GM21529 (cell line): ENCODE data around the gene SNW1.
"Not testable (repeated sequence)": the region's sequence is repeated elsewhere in the genome, so short reads cannot be mapped to it uniquely, and the experiment has no call there.

ENCODE experiments used
- ATAC-seq: cut with Tn5 transposase; IDR thresholded peaks from one replicate; pipeline ENCODE4 v1.9.1; 2021; ENCODE audit not compliant: unreplicated experiment

Gene SNW1

DNA sequence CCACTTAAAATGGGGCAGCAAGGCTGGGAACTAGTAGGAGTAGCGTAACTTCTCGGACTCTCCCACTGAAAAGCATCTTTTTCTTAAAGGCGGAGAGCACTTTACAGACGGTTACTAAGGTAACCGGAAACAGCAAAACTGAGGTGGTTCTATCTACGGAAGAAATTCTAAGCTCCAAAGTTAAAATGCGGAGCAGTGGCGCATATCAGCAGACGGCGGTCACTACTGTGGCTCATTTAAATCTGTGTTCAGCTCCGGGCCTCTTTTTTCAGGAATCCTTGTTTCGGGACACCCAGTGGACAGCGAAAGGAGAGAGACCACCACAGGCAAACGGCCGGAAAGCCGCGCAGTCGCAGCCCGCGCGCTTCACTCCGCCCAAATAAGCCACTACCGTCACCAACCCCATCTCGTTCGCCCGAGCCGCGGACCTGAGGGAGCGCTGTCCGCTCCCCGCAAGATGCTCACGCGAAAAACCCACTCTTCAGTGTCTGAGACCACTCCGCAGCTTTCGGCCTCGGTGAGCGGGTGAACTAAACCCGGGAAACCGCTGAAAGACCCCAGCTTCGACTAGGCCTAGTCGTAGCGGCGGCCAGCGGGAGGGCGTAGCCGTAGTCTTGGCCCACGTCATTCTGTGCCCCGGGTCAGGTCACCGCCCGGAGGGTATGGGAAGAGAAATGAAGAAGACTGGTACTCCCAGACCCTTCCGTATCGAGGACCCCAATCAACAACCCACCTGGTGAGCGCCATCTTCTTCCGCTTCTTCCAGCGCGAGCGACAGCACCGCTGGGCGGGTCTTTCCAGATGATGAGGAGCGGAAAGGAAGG is at the start of gene SNW1:
Gene SNW1 (minus strand): TSS at position 776 of the 824 bp plus-strand sequence. CDS start 29 bp downstream, at position 747.
- peak; percentile 96 for ATAC-seq

- no peak for ATAC-seq
These were observed 48.1 kb upstream of the SNW1 start for GRCh38 chr14:77809011-77809410.

- ATAC-seq, result no peak
These were observed 47.3 kb upstream of the SNW1 start for GRCh38 chr14:77808250-77808649.

GRCh38 chr14:77805706-77806105 is 44.8 kb upstream of the SNW1 start:
- no peak for ATAC-seq

- no peak for ATAC-seq
These were observed 43.6 kb upstream of the SNW1 start for GRCh38 chr14:77804592-77804991.

DNA sequence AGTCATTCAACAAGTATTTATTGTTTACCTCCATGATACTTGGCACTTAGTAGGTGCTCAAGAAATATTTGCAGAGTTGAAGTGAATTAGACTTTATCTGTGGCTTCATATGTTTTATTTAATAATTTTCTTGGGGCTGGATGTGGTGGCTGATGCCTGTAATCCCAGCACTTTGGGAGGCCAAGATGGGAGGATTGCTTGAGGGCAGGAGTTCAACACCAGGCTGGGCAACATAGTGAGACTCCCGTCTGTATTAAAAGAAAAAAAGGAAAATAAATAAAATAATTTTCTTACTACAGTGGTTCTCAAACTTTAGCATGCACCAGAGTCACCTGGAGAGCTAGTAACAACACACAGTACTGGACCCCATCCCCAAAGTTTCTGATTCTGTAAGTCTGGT is 39.9 kb upstream of the SNW1 start:
- no peak for ATAC-seq

- peak; percentile 90 for ATAC-seq
These were observed 39.1 kb upstream of the SNW1 start, which contains the start of gene ADCK1 for GRCh38 chr14:77799863-77800730. Gene ADCK1 (plus strand): TSS chr14:77800109. CDS start chr14:77818979, 18,870 bp downstream.

DNA sequence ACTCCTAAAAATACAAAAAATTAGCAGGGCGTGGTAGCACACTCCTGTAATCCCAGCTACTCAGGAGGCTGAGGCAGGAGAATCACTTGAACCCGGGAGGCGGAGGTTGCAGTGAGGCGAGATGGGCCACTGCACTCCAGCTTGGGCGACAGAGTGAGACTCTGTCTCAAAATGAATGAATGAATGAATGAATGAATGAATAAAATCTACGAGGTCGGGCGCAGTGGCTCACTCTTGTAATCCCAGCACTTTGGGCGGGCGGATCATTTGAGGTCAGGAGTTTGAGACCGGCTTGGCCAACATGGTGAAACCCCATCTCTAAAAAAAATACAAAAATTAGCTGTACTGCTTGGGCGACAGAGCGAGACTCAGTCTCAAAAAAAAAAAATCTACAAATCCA is 38.5 kb upstream of the SNW1 start:
- not testable (repeated sequence) for ATAC-seq

DNA sequence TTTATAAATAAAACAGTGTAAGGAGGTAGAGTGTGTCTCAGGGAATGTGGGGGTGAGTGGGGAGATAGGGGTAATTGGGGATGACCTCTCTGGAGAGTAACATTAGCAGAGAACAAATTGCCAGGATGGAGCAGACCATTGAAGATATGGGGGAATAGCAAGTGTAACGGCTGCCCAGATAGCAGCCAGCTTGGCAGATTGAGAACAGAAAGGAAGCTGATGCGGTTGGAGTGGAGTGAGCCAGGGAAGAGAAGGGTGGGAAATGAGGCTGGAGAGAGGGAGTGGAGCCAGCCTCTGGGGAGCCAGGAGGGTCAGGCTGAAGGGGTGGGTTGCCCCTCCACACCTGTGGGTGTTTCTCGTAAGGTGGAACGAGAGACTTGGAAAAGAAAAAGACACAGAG is 33.4 kb upstream of the SNW1 start:
- no peak for ATAC-seq

DNA sequence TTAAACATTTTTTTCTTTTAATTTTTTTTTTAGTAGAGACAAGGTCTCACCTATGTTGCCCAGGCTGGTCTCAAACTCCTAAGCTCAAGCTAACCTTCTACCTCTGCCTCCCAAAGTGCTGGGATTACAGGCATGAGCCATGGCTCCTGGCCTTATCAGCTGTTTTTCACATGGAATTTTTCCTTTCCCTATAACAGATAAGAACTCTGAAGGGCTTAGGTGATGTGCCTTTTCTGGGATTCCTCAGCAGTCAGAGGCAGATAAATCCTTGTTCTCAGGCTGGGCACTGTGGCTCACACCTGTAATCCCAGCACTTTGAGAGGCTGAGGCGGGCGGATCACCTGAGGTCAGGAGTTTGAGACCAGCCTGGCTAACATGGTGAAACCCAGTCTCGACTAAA is 32.3 kb upstream of the SNW1 start:
- ATAC-seq, result not testable (repeated sequence)

GRCh38 chr14:77791225-77791600 is 30.3 kb upstream of the SNW1 start:
- no peak for ATAC-seq

- ATAC-seq, result no peak
These were observed 29.7 kb upstream of the SNW1 start for GRCh38 chr14:77790566-77791224.

GRCh38 chr14:77786148-77786547 is 25.2 kb upstream of the SNW1 start:
- no peak for ATAC-seq

GRCh38 chr14:77782202-77782601 is 21.2 kb upstream of the SNW1 start:
- ATAC-seq, result peak; percentile 79

DNA sequence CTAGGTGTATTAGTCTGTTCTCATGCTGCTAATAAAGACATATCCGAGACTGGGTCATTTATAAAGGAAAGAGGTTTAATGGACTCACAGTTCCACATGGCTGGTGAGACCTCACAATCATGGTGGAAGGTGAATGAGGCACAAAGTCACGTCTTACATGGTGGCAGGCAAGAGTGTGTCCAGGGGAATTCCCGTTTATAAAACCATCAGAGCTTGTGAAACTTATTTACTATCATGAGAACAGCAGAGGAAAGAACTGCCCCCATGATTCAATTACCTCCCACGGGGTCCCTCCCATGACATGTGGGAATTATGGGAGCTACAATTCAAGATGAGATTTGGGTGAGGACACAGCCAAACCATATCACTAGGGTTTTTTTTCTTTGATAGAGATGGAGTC is 13.0 kb upstream of the SNW1 start:
- not testable (repeated sequence) for ATAC-seq

- not testable (repeated sequence) for ATAC-seq
These were observed 7.6 kb upstream of the SNW1 start for GRCh38 chr14:77768442-77769069.

DNA sequence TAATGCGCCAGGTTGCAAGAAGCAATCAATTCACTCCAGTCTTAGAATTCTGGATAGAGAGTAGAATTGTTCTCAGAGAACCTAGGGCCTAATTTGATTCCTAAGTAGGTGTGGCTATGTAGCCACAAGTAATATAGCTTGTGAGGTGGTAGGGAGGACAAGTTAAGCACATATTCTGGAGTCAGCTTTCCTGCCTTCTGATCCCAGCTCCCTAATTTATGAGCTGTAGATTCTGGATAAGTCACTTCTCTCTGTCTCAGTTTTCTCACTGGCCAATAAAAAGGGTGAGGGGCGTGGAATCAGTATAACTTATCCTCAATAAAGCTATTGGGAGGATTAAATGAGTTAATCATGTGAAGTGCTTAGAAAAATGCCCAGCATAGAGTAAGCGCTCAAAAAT is 3.0 kb upstream of the SNW1 start:
- ATAC-seq, result no peak

DNA sequence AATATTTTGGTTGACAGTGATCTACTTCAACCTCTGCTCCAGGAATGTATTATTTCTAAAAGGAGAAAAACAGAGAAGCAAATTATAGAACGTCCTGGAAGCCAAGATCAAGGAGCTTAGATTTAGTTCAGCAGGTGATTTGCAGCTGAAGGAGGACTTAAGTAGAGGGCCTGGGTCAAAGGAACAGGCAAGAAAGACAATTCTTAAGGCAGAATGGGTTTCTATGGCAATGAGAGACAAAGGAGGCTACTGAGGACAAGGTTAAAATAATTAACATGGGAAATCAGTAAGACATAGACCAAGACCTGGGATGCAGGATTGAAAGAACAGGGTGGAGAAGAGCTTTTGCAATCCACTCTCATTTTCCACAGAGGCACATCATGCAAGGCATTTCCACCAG is 2.4 kb upstream of the SNW1 start:
- no peak for ATAC-seq

- peak; percentile 21 for ATAC-seq
These were observed 412 bp upstream of the SNW1 start for GRCh38 chr14:77761205-77761931.

DNA sequence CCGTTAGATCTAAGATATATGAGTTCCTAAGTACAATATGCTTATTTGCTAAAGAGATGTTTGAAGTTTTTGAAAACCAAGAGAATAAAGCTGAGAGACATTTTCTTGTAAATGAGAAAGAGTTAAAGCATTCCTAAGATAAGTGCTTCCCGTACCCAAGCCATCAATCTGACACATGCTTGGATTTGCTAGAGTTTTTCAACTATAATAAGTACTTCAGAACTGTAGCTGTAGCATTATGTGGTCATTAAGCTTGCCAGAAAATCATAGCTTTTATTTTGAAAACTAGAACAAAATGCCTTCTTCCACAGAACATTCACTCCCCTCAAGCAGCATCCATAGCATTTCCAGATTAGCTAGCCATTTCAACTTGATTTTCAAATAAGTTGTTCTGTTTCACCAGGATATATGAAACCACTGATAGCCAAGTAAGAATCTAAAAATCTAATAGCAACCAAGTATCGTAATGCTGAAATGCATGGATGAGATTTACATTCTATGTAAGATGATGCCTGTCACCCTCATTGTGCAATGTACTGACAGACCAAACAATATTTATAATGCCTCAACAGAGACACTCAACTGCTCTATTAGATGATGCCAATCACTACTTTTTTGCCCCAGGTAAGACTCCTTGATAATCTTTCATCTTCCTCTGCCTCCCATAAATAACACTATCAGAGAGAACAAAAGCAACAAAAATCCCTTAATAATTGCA is 8.0 kb downstream of the SNW1 start:
- ATAC-seq, result no peak
